ENCODE data around the gene SP7. TPM values are rescaled to one million over a fixed set of nuclear protein-coding genes. Genes with fewer than 3 reads are reported as not detected.

The SP7 gene
- total and polyA plus RNA-seq, 2 experiments from 2014 or later = not detected

GRCh38 chr12:53344487-53344823, 8.3 kb upstream of the SP7 start:
- Histone ChIP-seq H2AFZ (peak overlapping the region; percentile 85), H3K4me1 (ENCODE audit: insufficient read depth) (peaks cover 17% of the 10 kb centered on the region), H3K4me3 (peak overlapping the region; percentile 80), H3K27ac (no peak overlapping the region), H3K9me3 (ENCODE audit: low read depth) (no peaks in the 10 kb centered on the region), H3K4me2 (ENCODE audit: unreplicated experiment) (peak overlapping the region; percentile 60), H3K36me3 (ENCODE audit: low read depth) (no peaks in the 10 kb centered on the region), H3K79me2 (ENCODE audit: insufficient read depth) (no peaks in the 10 kb centered on the region), H3F3A (ENCODE audit: insufficient read depth) (peaks cover 19% of the 10 kb centered on the region; the same call in 1 of the 2 replicates), H3K9ac (peak overlapping the region; percentile 85), H3K27me3 (replicated peaks; ENCODE audit: insufficient read depth) (no peaks in the 10 kb centered on the region), H4K20me1 (ENCODE audit: insufficient read depth) (no peaks in the 10 kb centered on the region), H3K9me2 (ENCODE audit: insufficient read depth) (no peaks in the 10 kb centered on the region)
- TF ChIP-seq EZH2 (IDR thresholded peaks at IDR 0.05; ENCODE audit: insufficient read depth, poor library complexity, severe bottlenecking) = no peak
- TF ChIP-seq EZH2phosphoT487 (IDR thresholded peaks at IDR 0.05; ENCODE audit: insufficient read depth, low read depth) = no peak
- in situ Hi-C loops (cut with MboI) = no loop called here
- WGBS, 2 experiments (ENCODE audit: low coverage in 1 of 2, low lambda C conversion rate in 2 of 2, missing lambda C conversion rate in 2 of 2) = 4 to 8% methylated on average over 11 to 15 of the region's 19 CpGs
- no peak for DNase-seq

- WGBS, 2 experiments (ENCODE audit: low coverage in 1 of 2, low lambda C conversion rate in 2 of 2, missing lambda C conversion rate in 2 of 2) = 89 to 96% methylated on average over 4 of the region's 4 CpGs
- no peak for TF ChIP-seq EZH2phosphoT487 (IDR thresholded peaks at IDR 0.05; ENCODE audit: insufficient read depth, low read depth)
- no peaks in the 10 kb centered on the region for H3K27me3 ChIP-seq (replicated peaks; ENCODE audit: insufficient read depth)
- no peak for DNase-seq
- no peak overlapping the region for H3K4me2 ChIP-seq (ENCODE audit: unreplicated experiment)
- no peak overlapping the region for H3K9ac ChIP-seq
- in situ Hi-C loops (cut with MboI) = no loop called here
- H3K27ac ChIP-seq = no peak overlapping the region
- no peaks in the 10 kb centered on the region for H3K79me2 ChIP-seq (ENCODE audit: insufficient read depth)
- peak overlapping the region; percentile 85; the same call in 1 of the 2 replicates for H2AFZ ChIP-seq
- H4K20me1 ChIP-seq (ENCODE audit: insufficient read depth) = no peaks in the 10 kb centered on the region
- peaks cover 17% of the 10 kb centered on the region; the same call in 1 of the 2 replicates for H3F3A ChIP-seq (ENCODE audit: insufficient read depth)
- peaks cover 17% of the 10 kb centered on the region for H3K4me1 ChIP-seq (ENCODE audit: insufficient read depth)
- H3K36me3 ChIP-seq (ENCODE audit: low read depth) = no peaks in the 10 kb centered on the region
- no peak overlapping the region for H3K4me3 ChIP-seq
- H3K9me2 ChIP-seq (ENCODE audit: insufficient read depth) = no peaks in the 10 kb centered on the region
- no peaks in the 10 kb centered on the region for H3K9me3 ChIP-seq (ENCODE audit: low read depth)
Observed at GRCh38 chr12:53343969-53344368, 7.8 kb upstream of the SP7 start.

GRCh38 chr12:53343449-53343848, 7.3 kb upstream of the SP7 start:
- no peaks in the 10 kb centered on the region for H3K79me2 ChIP-seq (ENCODE audit: insufficient read depth)
- H3K9me2 ChIP-seq (ENCODE audit: insufficient read depth) = no peaks in the 10 kb centered on the region
- H4K20me1 ChIP-seq (ENCODE audit: insufficient read depth) = no peaks in the 10 kb centered on the region
- no peaks in the 10 kb centered on the region for H3K9me3 ChIP-seq (ENCODE audit: low read depth)
- H3K27me3 ChIP-seq (replicated peaks; ENCODE audit: insufficient read depth) = 0 out of 2 replicates have a peak, but pooled peaks cover under 1% of the 10 kb centered on the region
- TF ChIP-seq EZH2phosphoT487 (IDR thresholded peaks at IDR 0.05; ENCODE audit: insufficient read depth, low read depth) (no peak), EZH2 (IDR thresholded peaks at IDR 0.05; ENCODE audit: insufficient read depth, poor library complexity, severe bottlenecking) (no peak)
- H3K9ac ChIP-seq = no peak overlapping the region
- 74% methylated on average over 3 of the region's 3 CpGs for WGBS, 2 experiments (ENCODE audit: low coverage in 1 of 2, low lambda C conversion rate in 2 of 2, missing lambda C conversion rate in 2 of 2)
- DNase-seq = no peak
- H3K4me1 ChIP-seq (ENCODE audit: insufficient read depth) = peaks cover 14% of the 10 kb centered on the region
- no peak overlapping the region for H3K4me3 ChIP-seq
- H3K36me3 ChIP-seq (ENCODE audit: low read depth) = no peaks in the 10 kb centered on the region
- in situ Hi-C loops (cut with MboI) = no loop called here
- H3K27ac ChIP-seq = no peak overlapping the region
- 0 out of 2 replicates have a peak, but pooled peaks cover 12% of the 10 kb centered on the region for H3F3A ChIP-seq (ENCODE audit: insufficient read depth)
- no peak overlapping the region for H3K4me2 ChIP-seq (ENCODE audit: unreplicated experiment)
- H2AFZ ChIP-seq = no peak overlapping the region

- DNase-seq = no peak
- H3K4me1 ChIP-seq (ENCODE audit: insufficient read depth) = peaks cover 4% of the 10 kb centered on the region
- 78 to 86% methylated on average over 5 to 9 of the region's 9 CpGs for WGBS, 2 experiments (ENCODE audit: low coverage in 1 of 2, low lambda C conversion rate in 2 of 2, missing lambda C conversion rate in 2 of 2)
- H3K79me2 ChIP-seq (ENCODE audit: insufficient read depth) = no peaks in the 10 kb centered on the region
- in situ Hi-C loops (cut with MboI) = no loop called here
- no peaks in the 10 kb centered on the region for H3F3A ChIP-seq (ENCODE audit: insufficient read depth)
- no peaks in the 10 kb centered on the region for H4K20me1 ChIP-seq (ENCODE audit: insufficient read depth)
- no peaks in the 10 kb centered on the region for H3K9me2 ChIP-seq (ENCODE audit: insufficient read depth)
- no peak overlapping the region for H3K9ac ChIP-seq
- no peak overlapping the region for H3K27ac ChIP-seq
- H3K4me3 ChIP-seq = no peak overlapping the region
- no peaks in the 10 kb centered on the region for H3K9me3 ChIP-seq (ENCODE audit: low read depth)
- TF ChIP-seq EZH2phosphoT487 (IDR thresholded peaks at IDR 0.05; ENCODE audit: insufficient read depth, low read depth) (no peak), EZH2 (IDR thresholded peaks at IDR 0.05; ENCODE audit: insufficient read depth, poor library complexity, severe bottlenecking) (no peak)
- H3K27me3 ChIP-seq (replicated peaks; ENCODE audit: insufficient read depth) = peaks cover 18% of the 10 kb centered on the region
- no peaks in the 10 kb centered on the region for H3K36me3 ChIP-seq (ENCODE audit: low read depth)
- no peak overlapping the region for H2AFZ ChIP-seq
- no peak overlapping the region for H3K4me2 ChIP-seq (ENCODE audit: unreplicated experiment)
Observed at GRCh38 chr12:53340398-53340797, 4.2 kb upstream of the SP7 start.

GRCh38 chr12:53338916-53339315, 2.8 kb upstream of the SP7 start:
- no peak for TF ChIP-seq EZH2phosphoT487 (IDR thresholded peaks at IDR 0.05; ENCODE audit: insufficient read depth, low read depth)
- TF ChIP-seq EZH2 (IDR thresholded peaks at IDR 0.05; ENCODE audit: insufficient read depth, poor library complexity, severe bottlenecking) = no peak
- no peaks in the 10 kb centered on the region for H3F3A ChIP-seq (ENCODE audit: insufficient read depth)
- H3K4me3 ChIP-seq = no peak overlapping the region
- no peak for DNase-seq
- no peaks in the 10 kb centered on the region for H3K79me2 ChIP-seq (ENCODE audit: insufficient read depth)
- no peaks in the 10 kb centered on the region for H3K4me1 ChIP-seq (ENCODE audit: insufficient read depth)
- no peaks in the 10 kb centered on the region for H3K36me3 ChIP-seq (ENCODE audit: low read depth)
- H3K27me3 ChIP-seq (replicated peaks; ENCODE audit: insufficient read depth) = peaks cover 18% of the 10 kb centered on the region
- in situ Hi-C loops (cut with MboI) = no loop called here
- H3K4me2 ChIP-seq (ENCODE audit: unreplicated experiment) = no peak overlapping the region
- H3K27ac ChIP-seq = no peak overlapping the region
- no peaks in the 10 kb centered on the region for H4K20me1 ChIP-seq (ENCODE audit: insufficient read depth)
- no peaks in the 10 kb centered on the region for H3K9me2 ChIP-seq (ENCODE audit: insufficient read depth)
- no peak overlapping the region for H3K9ac ChIP-seq
- no peaks in the 10 kb centered on the region for H3K9me3 ChIP-seq (ENCODE audit: low read depth)
- WGBS, 2 experiments (ENCODE audit: low coverage in 1 of 2, low lambda C conversion rate in 2 of 2, missing lambda C conversion rate in 2 of 2) = 9 to 18% methylated on average over 5 to 6 of the region's 6 CpGs
- no peak overlapping the region for H2AFZ ChIP-seq

All from GM23248 (cell line).